ENCODE data around the gene CAPN5. TPM values are rescaled to one million over a fixed set of nuclear protein-coding genes. Genes with fewer than 3 reads are reported as not detected.

Gene CAPN5
- polyA plus RNA-seq, 12 donors, result 7.9 to 29.4 (median 11.0) TPM; not detected in 1

- DNase-seq, result no peak
Observed at GRCh38 chr11:77147668-77148321, 81.0 kb downstream of the CAPN5 start.

GRCh38 chr11:77148963-77149715 lies 82.4 kb downstream of the CAPN5 start:
- DNase-seq, result no peak

- no peak for DNase-seq
Observed at GRCh38 chr11:77149716-77150392, 83.1 kb downstream of the CAPN5 start.

- no peak for DNase-seq
Observed at GRCh38 chr11:77150836-77151235, 84.1 kb downstream of the CAPN5 start.

DNA sequence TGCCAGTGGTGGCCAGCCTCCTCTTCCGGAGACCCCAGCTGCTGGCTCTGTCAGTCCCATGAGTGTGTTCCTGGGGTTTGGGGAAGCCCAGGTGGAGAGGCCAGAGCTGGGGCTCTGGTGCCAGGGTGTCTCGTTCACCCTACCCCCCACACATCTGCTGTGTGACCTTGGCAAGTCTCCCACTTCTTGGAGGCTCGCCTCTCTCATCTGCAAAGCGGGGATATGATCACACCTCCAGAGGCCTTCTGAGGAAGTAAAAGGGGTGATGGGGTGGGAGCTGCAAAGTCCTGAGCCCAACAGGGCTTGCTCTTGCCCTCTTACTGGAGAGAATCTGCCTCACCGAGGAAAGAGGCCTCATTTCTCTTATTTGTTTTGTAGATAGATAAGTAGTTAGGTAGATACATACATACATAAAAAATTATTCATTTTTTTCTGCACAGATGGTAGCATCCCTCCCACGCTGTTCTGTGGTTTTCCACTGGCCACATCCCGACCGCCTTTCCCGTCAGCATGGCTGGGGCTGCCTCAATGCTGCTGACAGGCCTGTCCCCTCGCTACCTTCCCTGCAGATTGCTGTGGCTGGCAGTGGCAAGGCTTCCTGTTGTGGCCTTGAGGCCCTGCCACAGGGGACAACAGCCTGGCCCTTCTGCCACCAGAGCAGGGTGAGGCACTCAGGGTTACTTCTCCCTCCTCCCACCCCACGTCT lies 85.2 kb downstream of the CAPN5 start:
- DNase-seq, result no peak

- DNase-seq, result no peak
Observed at GRCh38 chr11:77152846-77153245, 86.1 kb downstream of the CAPN5 start.

- no peak for DNase-seq
Observed at GRCh38 chr11:77153276-77154185, 86.8 kb downstream of the CAPN5 start.

- no peak for DNase-seq
Observed at GRCh38 chr11:77154381-77155081, 87.8 kb downstream of the CAPN5 start.

DNA sequence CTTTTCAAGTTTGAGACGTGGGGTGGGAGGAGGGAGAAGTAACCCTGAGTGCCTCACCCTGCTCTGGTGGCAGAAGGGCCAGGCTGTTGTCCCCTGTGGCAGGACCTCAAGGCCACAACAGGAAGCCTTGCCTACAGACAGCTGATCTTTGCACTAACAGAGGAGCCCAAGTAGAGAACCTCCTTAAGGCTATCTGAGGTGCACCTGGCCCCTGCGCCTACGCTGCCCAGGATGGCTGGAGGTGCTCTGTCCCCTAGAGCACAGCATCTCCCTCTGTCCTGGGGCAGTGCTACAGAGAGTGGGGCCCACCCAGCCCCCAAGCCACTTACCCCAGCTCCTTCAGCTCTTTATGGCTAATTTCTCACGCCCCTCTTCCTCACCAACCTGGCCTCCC lies 88.3 kb downstream of the CAPN5 start:
- DNase-seq, result no peak

- no peak for DNase-seq
Observed at GRCh38 chr11:77155556-77156130, 88.9 kb downstream of the CAPN5 start.

GRCh38 chr11:77156396-77157195 lies 89.8 kb downstream of the CAPN5 start:
- no peak for DNase-seq

DNA sequence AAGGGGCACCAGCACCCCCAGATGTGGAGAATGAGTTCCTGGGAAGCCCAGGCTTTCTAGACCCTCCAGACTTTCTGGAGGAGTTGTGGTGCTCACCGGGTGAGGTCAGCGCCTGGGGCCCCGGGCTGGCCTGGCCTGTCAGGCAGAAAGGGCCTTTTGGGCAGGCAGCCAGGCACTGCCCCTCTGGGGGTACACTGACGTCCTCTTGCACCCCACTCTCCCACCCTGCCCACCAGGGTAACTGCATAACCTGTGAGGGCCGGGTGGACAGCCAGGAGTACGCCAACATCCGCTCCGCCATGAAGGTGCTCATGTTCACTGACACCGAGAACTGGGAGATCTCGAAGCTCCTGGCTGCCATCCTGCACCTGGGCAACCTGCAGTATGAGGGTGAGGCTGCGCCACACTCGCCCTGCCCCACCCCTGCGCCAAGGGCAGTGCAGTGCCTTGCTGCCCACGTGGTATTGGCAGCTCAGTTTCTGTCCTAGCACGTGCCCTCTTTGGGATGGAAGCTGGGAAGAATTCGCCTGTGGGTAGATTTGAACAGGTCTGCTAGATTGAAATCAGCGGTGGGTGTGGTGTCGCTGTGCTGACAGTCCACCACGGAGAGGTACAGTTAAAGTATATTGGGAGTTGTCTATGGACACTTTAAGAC lies 91.4 kb downstream of the CAPN5 start:
- DNase-seq, result no peak

GRCh38 chr11:77159219-77159936 lies 92.6 kb downstream of the CAPN5 start:
- no peak for DNase-seq

GRCh38 chr11:77159937-77160495 lies 93.2 kb downstream of the CAPN5 start:
- no peak for DNase-seq

DNA sequence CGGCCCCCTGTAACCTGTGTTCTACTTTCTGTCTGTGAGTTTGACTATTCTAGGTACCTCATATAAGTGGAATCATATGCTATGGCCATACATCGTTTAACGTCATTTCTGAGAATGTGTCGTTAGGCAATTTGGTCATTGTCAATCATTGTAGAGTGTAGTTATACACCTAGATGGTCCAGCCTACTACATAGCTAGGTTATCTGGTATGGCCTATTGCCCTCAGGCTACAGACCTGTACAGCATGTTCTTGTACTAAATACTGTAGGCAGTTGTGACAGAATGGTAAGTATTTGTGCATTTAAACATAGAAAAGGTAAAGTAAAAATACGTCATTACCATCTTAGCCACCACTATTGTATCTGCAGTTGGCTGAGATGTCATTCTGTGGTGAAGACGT lies 96.5 kb downstream of the CAPN5 start:
- DNase-seq, result no peak

DNA sequence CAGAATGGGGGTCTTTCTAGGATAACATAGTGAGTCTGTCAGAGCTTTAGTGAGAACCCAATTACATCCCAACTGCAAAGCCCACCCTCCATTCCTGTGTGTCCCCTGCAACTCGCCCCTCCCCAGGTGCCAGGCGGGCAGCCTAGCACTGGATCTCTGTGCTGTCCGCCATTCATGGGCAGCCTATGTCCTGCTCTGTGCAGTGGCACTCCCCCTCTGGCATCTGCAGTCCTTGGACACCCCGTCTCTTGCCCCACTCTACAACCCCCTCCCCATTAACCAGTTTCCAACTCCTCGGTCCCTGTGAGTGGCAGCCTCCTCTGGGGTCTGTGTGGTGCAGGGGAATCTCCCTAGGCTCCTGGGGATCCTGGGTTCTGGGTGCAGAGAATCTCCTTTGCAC lies 98.3 kb downstream of the CAPN5 start:
- no peak for DNase-seq

DNA sequence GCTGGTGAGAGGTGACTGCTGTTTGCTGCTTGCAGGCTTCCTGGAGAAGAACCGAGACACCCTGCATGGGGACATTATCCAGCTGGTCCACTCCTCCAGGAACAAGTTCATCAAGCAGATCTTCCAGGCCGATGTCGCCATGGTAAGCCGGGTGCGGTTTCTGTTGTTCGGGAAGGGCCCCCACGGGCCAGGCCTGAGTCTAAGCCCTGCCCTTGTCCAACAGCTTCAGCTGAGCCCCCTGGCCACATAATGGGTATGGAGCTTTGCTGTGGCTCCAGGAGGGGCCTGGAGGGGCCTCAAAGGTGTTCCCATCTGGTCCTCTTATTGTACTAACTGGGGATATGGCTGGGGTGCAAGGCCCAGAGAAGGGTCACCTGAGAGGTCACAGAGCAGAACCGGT lies 99.2 kb downstream of the CAPN5 start:
- DNase-seq, result no peak

Measured in muscle of arm (tissue), 12 donors.